ENCODE measurements around the gene ARV1.
"Not testable (repeated sequence)": the region's sequence is repeated elsewhere in the genome, so short reads cannot be mapped to it uniquely, and the experiment has no call there.

ARV1 gene

DNA sequence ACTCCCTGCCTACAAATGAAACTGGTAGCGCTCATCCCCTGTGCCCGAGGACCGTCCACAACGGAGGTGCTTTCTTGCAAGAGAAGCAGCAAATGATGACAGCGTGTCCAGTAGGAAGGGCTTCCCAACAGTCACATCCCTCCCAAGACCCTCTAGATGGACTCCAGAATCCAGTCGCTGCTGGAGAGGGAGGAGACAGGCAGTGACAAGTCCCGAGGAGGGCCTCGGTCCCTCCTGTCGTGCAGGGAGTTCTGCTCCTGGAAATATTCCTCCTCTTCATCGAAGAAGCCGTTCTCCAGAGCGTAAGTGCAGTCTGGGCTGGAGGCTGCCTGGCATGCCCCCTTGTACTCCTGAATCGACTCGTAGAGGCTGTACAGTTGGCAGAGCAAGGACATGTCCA is 40.8 kb downstream of the ARV1 start:
- Histone ChIP-seq H3K27ac (ENCODE audit: low read depth, low read length) (no peak overlapping the region), H3K9ac (ENCODE audit: low read length) (no peak overlapping the region), H3K27me3 (ENCODE audit: control insufficient read depth, insufficient read depth, low read length) (peaks cover 17% of the 10 kb centered on the region), H3K9me3 (ENCODE audit: control insufficient read depth, insufficient read depth, low read depth, low read length) (no peaks in the 10 kb centered on the region), H3K4me3 (ENCODE audit: low read depth, low read length) (no peak overlapping the region), H3K36me3 (ENCODE audit: control insufficient read depth, insufficient read depth, low read length) (peaks cover 5% of the 10 kb centered on the region; the same call in 1 of the 2 replicates), H3K4me1 (ENCODE audit: control insufficient read depth, insufficient read depth, low read length) (peaks cover 26% of the 10 kb centered on the region)

DNA sequence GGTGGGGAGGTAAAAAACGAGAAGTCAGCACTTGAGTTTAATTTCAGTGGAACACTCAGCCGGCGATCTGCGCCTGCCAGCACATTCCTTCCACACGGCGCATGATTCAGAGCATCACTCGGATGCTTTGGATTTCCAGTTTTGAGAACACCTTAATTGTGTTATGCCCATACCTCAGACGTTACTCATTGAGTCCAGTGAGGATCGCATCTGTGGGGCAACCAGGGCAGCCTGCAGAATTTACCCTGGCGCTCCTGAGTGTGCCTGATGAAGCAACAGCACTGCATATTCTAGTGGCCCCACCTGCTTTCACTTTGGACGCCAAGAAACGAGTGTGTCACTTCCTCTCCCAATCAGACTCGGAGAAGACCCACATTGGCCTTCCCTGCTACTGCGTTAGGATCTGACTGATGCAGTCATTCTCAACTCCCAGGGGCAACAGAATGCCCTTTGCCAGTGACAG is 41.3 kb downstream of the ARV1 start:
- H3K4me3 ChIP-seq (ENCODE audit: low read depth, low read length), result peak overlapping the region; percentile 13
- peaks cover 17% of the 10 kb centered on the region for H3K27me3 ChIP-seq (ENCODE audit: control insufficient read depth, insufficient read depth, low read length)
- H3K36me3 ChIP-seq (ENCODE audit: control insufficient read depth, insufficient read depth, low read length), result peaks cover 5% of the 10 kb centered on the region; the same call in 1 of the 2 replicates
- no peaks in the 10 kb centered on the region for H3K9me3 ChIP-seq (ENCODE audit: control insufficient read depth, insufficient read depth, low read depth, low read length)
- peaks cover 26% of the 10 kb centered on the region for H3K4me1 ChIP-seq (ENCODE audit: control insufficient read depth, insufficient read depth, low read length)
- H3K9ac ChIP-seq (ENCODE audit: low read length), result no peak overlapping the region
- no peak overlapping the region for H3K27ac ChIP-seq (ENCODE audit: low read depth, low read length)

DNA sequence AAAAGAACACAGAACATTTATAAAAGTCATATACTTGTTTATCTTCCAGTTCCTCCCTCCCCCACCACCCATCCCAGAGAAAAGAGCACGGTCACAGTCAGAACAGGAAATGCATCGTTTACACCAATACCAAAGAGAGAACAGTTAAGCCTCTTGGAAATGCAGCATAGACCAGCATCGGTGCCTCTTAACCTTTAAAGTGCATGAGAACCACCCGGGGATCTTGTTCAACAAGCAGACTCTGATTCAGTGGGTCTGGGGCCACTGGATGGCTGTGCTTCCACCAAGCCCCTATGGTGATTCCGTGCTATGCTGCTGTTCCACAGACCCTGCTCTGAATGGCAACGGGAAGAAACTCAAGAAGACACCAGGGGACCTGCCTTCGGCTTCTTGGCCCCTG is 41.9 kb downstream of the ARV1 start:
- Histone ChIP-seq H3K27ac (ENCODE audit: low read depth, low read length) (no peak overlapping the region; the same call in 1 of the 2 replicates), H3K36me3 (ENCODE audit: control insufficient read depth, insufficient read depth, low read length) (peaks cover 5% of the 10 kb centered on the region; the same call in 1 of the 2 replicates), H3K4me1 (ENCODE audit: control insufficient read depth, insufficient read depth, low read length) (peaks cover 26% of the 10 kb centered on the region), H3K9me3 (ENCODE audit: control insufficient read depth, insufficient read depth, low read depth, low read length) (no peaks in the 10 kb centered on the region), H3K9ac (ENCODE audit: low read length) (no peak overlapping the region), H3K27me3 (ENCODE audit: control insufficient read depth, insufficient read depth, low read length) (peaks cover 17% of the 10 kb centered on the region), H3K4me3 (ENCODE audit: low read depth, low read length) (peak overlapping the region; percentile 13)

DNA sequence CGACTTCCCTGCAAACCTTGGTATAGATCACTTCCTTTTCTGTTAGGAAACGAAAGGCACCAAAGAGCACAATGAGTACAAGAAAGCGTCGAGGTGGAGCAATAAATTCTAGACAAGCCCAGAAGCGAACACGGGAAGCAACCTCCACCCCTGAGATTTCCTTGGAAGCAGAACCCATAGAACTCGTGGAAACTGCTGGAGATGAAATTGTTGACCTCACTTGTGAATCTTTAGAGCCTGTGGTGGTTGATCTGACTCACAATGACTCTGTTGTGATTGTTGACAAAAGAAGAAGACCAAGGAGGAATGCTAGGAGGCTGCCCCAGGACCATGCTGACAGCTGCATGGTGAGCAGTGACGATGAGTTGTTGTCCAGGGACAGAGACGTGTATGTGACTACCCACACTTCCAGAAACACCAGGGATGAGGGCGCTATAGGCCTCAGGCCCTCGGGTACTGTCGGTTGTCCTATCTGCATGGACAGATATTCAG is 42.7 kb downstream of the ARV1 start:
- H3K4me1 ChIP-seq (ENCODE audit: control insufficient read depth, insufficient read depth, low read length), result peaks cover 26% of the 10 kb centered on the region
- peaks cover 5% of the 10 kb centered on the region; the same call in 1 of the 2 replicates for H3K36me3 ChIP-seq (ENCODE audit: control insufficient read depth, insufficient read depth, low read length)
- H3K4me3 ChIP-seq (ENCODE audit: low read depth, low read length), result no peak overlapping the region
- H3K9ac ChIP-seq (ENCODE audit: low read length), result no peak overlapping the region
- no peak overlapping the region for H3K27ac ChIP-seq (ENCODE audit: low read depth, low read length)
- no peaks in the 10 kb centered on the region for H3K9me3 ChIP-seq (ENCODE audit: control insufficient read depth, insufficient read depth, low read depth, low read length)
- peaks cover 18% of the 10 kb centered on the region for H3K27me3 ChIP-seq (ENCODE audit: control insufficient read depth, insufficient read depth, low read length)

DNA sequence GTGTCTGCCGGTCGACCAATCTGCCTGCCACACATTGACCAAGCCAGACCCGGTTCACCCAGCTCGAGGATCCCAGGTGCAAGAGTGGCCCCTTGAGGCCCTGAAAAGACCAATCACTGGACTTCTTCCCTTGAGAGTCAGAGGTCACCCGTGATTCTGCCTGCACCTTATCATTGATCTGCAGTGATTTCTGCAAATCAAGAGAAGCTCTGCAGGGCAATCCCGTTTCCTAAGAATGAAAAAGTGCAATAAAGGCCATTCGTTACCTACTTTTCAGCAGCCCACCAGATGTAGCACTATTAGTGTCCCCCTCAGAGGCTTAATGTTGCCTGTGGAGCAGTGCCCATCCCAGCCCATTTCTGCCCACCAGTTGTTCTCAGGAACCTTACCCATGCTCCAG is 43.6 kb downstream of the ARV1 start:
- H3K4me1 ChIP-seq (ENCODE audit: control insufficient read depth, insufficient read depth, low read length), result peaks cover 26% of the 10 kb centered on the region
- H3K4me3 ChIP-seq (ENCODE audit: low read depth, low read length); H3K9me3 ChIP-seq (ENCODE audit: control insufficient read depth, insufficient read depth, low read depth, low read length); H3K27ac ChIP-seq (ENCODE audit: low read depth, low read length); H3K9ac ChIP-seq (ENCODE audit: low read length); H3K36me3 ChIP-seq (ENCODE audit: control insufficient read depth, insufficient read depth, low read length): not testable (repeated sequence)
- H3K27me3 ChIP-seq (ENCODE audit: control insufficient read depth, insufficient read depth, low read length), result peaks cover 22% of the 10 kb centered on the region

DNA sequence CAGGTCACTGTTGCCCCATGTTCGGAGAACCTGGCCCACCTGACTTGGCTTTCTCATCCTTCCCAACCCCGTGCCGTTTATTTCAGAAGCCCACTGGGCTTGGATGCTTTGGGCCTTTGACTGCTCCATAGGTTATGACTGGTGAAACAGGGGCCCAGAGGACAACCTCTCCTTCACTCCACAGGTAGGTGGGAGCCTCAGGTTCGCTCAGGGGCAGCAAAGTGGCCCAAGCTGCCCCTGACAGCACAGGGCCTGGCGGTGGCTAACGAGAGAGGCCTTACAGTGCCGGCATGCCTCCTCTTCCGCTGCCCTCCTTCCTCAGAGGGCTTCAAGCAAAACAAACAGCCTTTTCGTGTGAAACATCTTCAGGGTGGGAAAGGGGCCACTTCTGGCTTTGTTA is 44.3 kb downstream of the ARV1 start:
- Histone ChIP-seq H3K4me1 (ENCODE audit: control insufficient read depth, insufficient read depth, low read length) (peaks cover 28% of the 10 kb centered on the region), H3K4me3 (ENCODE audit: low read depth, low read length) (no peak overlapping the region), H3K27ac (ENCODE audit: low read depth, low read length) (no peak overlapping the region), H3K27me3 (ENCODE audit: control insufficient read depth, insufficient read depth, low read length) (peaks cover 28% of the 10 kb centered on the region), H3K9ac (ENCODE audit: low read length) (no peak overlapping the region), H3K36me3 (ENCODE audit: control insufficient read depth, insufficient read depth, low read length) (peaks cover 8% of the 10 kb centered on the region; the same call in 1 of the 2 replicates), H3K9me3 (ENCODE audit: control insufficient read depth, insufficient read depth, low read depth, low read length) (no peaks in the 10 kb centered on the region)

DNA sequence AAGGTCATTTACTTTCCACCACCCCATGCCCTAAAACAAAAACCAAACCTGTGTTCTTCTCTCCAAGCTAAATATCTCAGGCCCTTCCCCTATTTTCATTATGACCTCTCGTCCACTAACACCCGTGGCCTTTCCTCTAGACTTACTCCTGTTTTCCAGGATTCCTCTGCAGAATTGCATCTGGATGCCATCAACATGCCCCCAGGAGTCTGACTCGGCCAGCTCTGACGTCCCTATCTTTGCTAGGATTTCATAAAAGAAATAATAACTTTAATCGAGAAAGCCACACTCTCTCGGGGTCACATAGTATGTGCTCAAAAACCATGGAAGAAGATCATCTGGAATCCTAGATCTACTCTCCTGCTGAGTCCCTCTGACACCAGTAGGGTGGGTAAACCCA is 47.7 kb downstream of the ARV1 start:
- Histone ChIP-seq H3K9me3 (ENCODE audit: control insufficient read depth, insufficient read depth, low read depth, low read length) (no peaks in the 10 kb centered on the region), H3K9ac (ENCODE audit: low read length) (no peak overlapping the region), H3K36me3 (ENCODE audit: control insufficient read depth, insufficient read depth, low read length) (peaks cover 3% of the 10 kb centered on the region; the same call in 1 of the 2 replicates), H3K27me3 (ENCODE audit: control insufficient read depth, insufficient read depth, low read length) (peaks cover 18% of the 10 kb centered on the region), H3K4me1 (ENCODE audit: control insufficient read depth, insufficient read depth, low read length) (peaks cover 15% of the 10 kb centered on the region), H3K27ac (ENCODE audit: low read depth, low read length) (no peak overlapping the region), H3K4me3 (ENCODE audit: low read depth, low read length) (no peak overlapping the region)

DNA sequence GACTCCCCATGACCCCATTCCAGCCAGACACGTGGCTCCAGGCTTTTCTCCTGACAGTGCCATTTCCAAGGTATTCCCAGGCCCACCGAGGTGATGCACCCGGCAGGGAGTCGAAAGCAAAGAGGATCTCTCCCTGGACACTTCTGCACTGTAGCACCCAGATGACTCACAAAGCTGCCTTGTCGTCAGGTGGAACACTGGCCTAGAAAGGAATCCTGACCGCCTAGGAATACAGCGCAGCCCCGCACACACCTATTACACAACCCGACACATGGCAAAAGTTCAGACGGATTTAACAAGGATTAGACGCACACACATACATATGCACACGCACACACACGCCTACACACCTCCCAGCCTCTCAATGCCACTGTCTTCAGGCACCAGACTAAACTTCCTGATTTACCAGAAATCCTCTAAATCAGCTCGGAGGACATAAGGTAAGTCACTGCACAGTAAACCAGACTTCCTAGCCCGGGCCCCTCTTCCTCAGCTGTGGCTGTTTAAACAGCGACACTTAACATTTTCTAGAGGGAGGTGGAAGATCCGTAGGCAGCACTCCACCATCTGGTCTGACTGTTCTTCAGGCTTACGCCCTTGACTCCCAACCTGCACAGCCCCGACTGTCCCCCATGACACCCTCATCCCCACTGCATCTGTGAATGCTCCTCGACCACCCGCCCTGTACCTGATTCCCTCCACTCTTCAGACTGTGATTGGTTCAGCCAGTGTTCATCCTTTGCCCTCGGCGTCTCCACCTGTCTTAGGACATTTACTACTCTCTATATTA is 48.4 kb downstream of the ARV1 start:
- Histone ChIP-seq H3K27ac (ENCODE audit: low read depth, low read length) (no peak overlapping the region), H3K27me3 (ENCODE audit: control insufficient read depth, insufficient read depth, low read length) (peaks cover 18% of the 10 kb centered on the region), H3K4me3 (ENCODE audit: low read depth, low read length) (no peak overlapping the region), H3K9me3 (ENCODE audit: control insufficient read depth, insufficient read depth, low read depth, low read length) (no peaks in the 10 kb centered on the region), H3K36me3 (ENCODE audit: control insufficient read depth, insufficient read depth, low read length) (peaks cover 3% of the 10 kb centered on the region; the same call in 1 of the 2 replicates), H3K4me1 (ENCODE audit: control insufficient read depth, insufficient read depth, low read length) (peaks cover 9% of the 10 kb centered on the region), H3K9ac (ENCODE audit: low read length) (no peak overlapping the region)

DNA sequence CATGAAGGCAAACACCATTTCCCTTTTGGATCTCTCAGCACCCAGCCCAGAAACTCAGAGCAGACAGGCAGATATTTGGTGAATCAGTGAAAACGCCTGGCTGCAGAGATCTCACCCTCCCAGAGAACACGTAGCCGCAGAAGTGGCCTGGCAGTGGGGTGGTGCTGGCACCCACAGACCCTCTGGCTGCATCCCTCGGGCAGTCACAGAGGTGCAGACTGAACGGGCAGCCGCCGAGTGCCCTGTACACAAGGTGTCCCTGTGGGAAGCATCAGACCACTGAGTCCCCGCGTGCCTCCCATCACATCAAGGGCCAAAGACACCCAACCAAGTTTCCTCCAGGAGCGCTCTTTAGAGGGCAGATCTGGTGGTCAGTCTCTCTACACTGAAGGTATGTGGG is 49.1 kb downstream of the ARV1 start:
- Histone ChIP-seq H3K27me3 (ENCODE audit: control insufficient read depth, insufficient read depth, low read length) (peaks cover 18% of the 10 kb centered on the region), H3K4me3 (ENCODE audit: low read depth, low read length) (no peak overlapping the region), H3K9me3 (ENCODE audit: control insufficient read depth, insufficient read depth, low read depth, low read length) (no peaks in the 10 kb centered on the region), H3K27ac (ENCODE audit: low read depth, low read length) (no peak overlapping the region), H3K36me3 (ENCODE audit: control insufficient read depth, insufficient read depth, low read length) (peaks cover 3% of the 10 kb centered on the region; the same call in 1 of the 2 replicates), H3K9ac (ENCODE audit: low read length) (no peak overlapping the region), H3K4me1 (ENCODE audit: control insufficient read depth, insufficient read depth, low read length) (peaks cover 9% of the 10 kb centered on the region)

DNA sequence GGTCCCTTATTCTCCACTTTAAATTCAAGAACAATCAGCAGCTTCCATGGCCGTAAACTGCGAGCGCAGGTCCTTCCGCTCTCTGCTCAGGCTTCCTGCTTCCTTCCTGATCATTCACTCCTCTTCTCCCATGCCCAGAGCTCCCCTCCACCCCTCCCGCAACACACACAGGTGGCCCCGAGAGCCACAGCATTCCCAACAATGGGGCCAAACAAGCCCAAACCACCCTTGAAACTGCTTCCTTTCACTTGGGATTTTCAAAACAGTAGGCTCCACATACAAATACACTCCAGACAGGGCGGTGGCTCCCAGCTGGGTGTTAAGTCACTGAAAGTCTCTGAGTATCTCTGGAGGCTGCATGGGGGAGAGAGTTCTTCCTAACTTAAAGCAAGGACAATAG is 49.8 kb downstream of the ARV1 start:
- Histone ChIP-seq H3K9ac (ENCODE audit: low read length) (no peak overlapping the region), H3K36me3 (ENCODE audit: control insufficient read depth, insufficient read depth, low read length) (peaks cover 3% of the 10 kb centered on the region; the same call in 1 of the 2 replicates), H3K4me1 (ENCODE audit: control insufficient read depth, insufficient read depth, low read length) (peaks cover 9% of the 10 kb centered on the region), H3K27ac (ENCODE audit: low read depth, low read length) (no peak overlapping the region), H3K4me3 (ENCODE audit: low read depth, low read length) (no peak overlapping the region), H3K27me3 (ENCODE audit: control insufficient read depth, insufficient read depth, low read length) (peaks cover 18% of the 10 kb centered on the region), H3K9me3 (ENCODE audit: control insufficient read depth, insufficient read depth, low read depth, low read length) (no peaks in the 10 kb centered on the region)

DNA sequence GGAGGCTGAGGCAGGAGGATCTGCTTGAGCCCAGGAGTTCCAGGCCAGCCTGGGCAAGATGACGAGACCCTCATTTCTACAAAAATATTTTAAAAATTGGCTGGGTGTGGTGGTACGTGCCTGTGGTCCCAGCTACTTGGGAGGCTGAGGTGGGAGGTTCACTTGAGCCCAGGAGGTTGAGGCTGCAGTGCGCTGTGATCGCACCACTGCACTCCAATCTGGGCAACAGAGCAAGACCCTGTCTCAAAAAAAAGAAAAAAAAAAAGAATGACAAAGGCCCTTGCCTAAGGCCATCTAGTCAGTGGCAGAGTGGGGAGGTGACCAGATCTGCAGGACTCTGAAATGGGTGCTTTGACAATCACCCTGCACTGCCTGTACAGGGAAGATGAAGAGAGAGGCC is 50.4 kb downstream of the ARV1 start:
- not testable (repeated sequence) for H3K27ac ChIP-seq (ENCODE audit: low read depth, low read length); H3K4me1 ChIP-seq (ENCODE audit: control insufficient read depth, insufficient read depth, low read length); H3K9me3 ChIP-seq (ENCODE audit: control insufficient read depth, insufficient read depth, low read depth, low read length); H3K9ac ChIP-seq (ENCODE audit: low read length); H3K4me3 ChIP-seq (ENCODE audit: low read depth, low read length); H3K36me3 ChIP-seq (ENCODE audit: control insufficient read depth, insufficient read depth, low read length)
- peaks cover 18% of the 10 kb centered on the region for H3K27me3 ChIP-seq (ENCODE audit: control insufficient read depth, insufficient read depth, low read length)
